Urinary bladder (tissue), 4 donors: ENCODE data around the gene QDPR. TPM values are rescaled to one million over a fixed set of nuclear protein-coding genes. Genes with fewer than 3 reads are reported as not detected.

Source experiments
- DNase-seq: peaks from one replicate; pipeline ENCODE4 v3.0.0-alpha.2; 2015; ENCODE audit errors: extremely low spot score
- H3K27ac ChIP-seq: one replicate; pipeline ENCODE4 v1.5.1; 2013; ENCODE audit warnings: low read depth, mild to moderate bottlenecking, moderate library complexity
- H3K36me3 ChIP-seq: one replicate; pipeline ENCODE4 v1.6.1; 2013; ENCODE audit warnings: mild to moderate bottlenecking, moderate library complexity; ENCODE audit not compliant: insufficient read depth
- H3K4me1 ChIP-seq: one replicate; pipeline ENCODE4 v1.6.1; 2013; ENCODE audit warnings: mild to moderate bottlenecking, moderate library complexity; ENCODE audit not compliant: insufficient read depth
- H3K4me3 ChIP-seq: one replicate; pipeline ENCODE4 v1.5.1; 2013; ENCODE audit warnings: low read depth, low read length
- WGBS: extraction: QIAGEN DNeasy Blood & Tissue Kit; methylation state at CpG from one replicate; pipeline ENCODE4 v1.1.7; 2013; 5-methylcytosine and 5-hydroxymethylcytosine counted together
- polyA plus RNA-seq: library from polyadenylated mRNA; stranded (reverse); fragments of 200-250 nt; gene quantifications from one replicate; pipeline ENCODE4 v1.2.3, GENCODE V29; 2013
- total RNA-seq: library from RNA; depleted of rRNA; stranded (reverse); fragments of >200 nt; gene quantifications from one replicate; pipeline ENCODE4 v1.2.3, GENCODE V29; 2014
- donor health status: healthy with polysubstance abuse.
- donor health status: healthy.

The QDPR gene
- total RNA-seq (9.8 TPM), polyA plus RNA-seq (27.9 TPM)

GRCh38 chr4:17511950-17512795 lies at the start of gene QDPR:
Gene QDPR, minus strand, starts transcription at chr4:17512090. Its CDS starts 36 bp downstream, at chr4:17512054.
- H3K4me1 ChIP-seq, result no peaks in the 10 kb centered on the region
- 2% methylated on average over 65 of the region's 65 CpGs for WGBS
- no peak for DNase-seq
- no peaks in the 10 kb centered on the region for H3K36me3 ChIP-seq
- no peak within 1 kb of the TSS for H3K27ac ChIP-seq
- peak within 1 kb of the TSS; percentile 85 for H3K4me3 ChIP-seq

DNA sequence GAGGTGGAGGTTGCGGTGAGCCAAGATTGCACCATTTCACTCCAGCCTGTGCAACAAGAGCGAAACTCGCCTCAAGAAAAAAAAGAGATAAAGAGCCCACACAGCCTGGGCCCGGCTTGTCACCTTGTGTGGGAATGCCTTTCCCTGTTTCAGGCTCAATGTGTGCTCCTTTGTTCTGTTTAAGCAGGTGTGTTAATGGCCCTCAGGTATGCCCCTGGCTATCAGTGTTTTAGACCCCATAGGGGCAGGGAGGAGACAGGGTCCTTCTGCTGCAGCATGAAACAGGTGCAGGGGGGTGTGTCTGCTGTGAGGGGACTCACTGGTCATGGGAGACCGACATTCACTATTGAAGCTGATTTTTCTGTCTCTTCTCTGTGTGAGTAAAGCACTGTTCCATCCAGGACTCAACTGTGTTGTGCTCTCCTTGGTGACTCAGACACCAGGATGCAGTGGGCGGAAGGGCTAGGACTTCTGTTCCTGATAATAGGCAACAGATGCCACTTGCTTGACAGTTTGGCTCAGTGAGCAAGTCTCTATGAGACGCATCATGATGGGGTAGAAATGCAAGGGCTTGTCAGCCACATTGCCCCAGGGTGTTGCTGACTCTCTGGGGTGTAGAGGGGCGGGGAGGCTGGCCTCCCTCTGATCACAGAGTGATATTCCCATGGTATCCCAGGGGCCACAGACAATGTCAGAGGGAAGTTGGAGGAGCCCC lies 49.5 kb upstream of the QDPR start:
- DNase-seq, result no peak
- Histone ChIP-seq H3K4me3 (no peak overlapping the region), H3K4me1 (no peaks in the 10 kb centered on the region), H3K27ac (no peak overlapping the region), H3K36me3 (no peaks in the 10 kb centered on the region)
- 83% methylated on average over 8 of the region's 8 CpGs for WGBS

DNA sequence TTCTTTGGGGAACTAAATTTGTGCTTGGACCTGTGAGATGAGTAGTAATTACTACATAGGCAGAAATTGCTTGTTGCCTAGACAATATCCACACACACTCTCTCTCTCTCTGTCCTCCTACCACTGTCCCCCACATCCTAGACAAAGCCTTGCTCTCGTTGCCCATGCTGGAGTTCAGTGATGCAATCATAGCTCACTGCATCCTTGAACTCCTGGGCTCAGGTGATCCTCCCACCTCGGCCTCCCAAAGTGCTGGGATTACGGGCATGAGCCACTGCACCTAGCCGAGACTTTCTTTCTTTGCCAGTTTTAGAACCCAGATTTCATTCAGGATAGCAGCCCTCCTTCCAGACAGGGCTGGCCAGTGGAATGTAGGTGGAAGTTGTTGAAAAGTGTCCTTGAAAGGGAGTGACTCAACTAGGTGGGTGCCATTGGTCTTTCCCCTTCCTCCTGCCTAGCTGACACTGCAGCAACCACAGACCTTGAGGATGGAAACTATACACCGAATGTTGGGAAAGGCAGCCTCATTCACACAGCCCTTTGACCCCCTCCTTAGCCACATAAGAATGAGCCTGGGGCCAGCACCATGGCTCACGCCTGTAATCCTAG lies 48.3 kb upstream of the QDPR start:
- 86% methylated on average over 6 of the region's 6 CpGs for WGBS
- H3K27ac ChIP-seq, result no peak overlapping the region

DNA sequence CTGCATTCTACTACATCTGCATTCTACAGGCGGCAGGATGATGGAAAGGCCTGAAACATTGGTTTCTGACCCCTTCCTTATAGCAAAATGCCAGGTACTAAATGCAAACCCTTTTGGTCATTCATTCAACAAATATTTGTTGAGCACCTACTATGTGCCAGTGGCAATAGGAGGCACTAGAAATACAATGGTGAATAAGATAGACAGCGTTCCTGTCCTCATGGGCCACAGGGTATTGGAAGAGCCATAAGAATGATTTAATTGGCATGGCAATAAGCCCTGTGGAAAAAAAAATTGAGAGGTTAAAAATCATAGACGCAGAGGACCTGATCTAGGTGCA lies 47.8 kb upstream of the QDPR start:
- no peaks in the 10 kb centered on the region for H3K36me3 ChIP-seq
- no peaks in the 10 kb centered on the region for H3K4me1 ChIP-seq
- no peak overlapping the region for H3K4me3 ChIP-seq
- no peak for DNase-seq
- 92% methylated on average over 3 of the region's 3 CpGs for WGBS
- H3K27ac ChIP-seq, result no peak overlapping the region

More for the DNA sequence above, 48.3 kb upstream of the QDPR start:
- no peaks in the 10 kb centered on the region for H3K36me3 ChIP-seq
- H3K4me3 ChIP-seq, result no peak overlapping the region
- DNase-seq, result no peak
- no peaks in the 10 kb centered on the region for H3K4me1 ChIP-seq

DNA sequence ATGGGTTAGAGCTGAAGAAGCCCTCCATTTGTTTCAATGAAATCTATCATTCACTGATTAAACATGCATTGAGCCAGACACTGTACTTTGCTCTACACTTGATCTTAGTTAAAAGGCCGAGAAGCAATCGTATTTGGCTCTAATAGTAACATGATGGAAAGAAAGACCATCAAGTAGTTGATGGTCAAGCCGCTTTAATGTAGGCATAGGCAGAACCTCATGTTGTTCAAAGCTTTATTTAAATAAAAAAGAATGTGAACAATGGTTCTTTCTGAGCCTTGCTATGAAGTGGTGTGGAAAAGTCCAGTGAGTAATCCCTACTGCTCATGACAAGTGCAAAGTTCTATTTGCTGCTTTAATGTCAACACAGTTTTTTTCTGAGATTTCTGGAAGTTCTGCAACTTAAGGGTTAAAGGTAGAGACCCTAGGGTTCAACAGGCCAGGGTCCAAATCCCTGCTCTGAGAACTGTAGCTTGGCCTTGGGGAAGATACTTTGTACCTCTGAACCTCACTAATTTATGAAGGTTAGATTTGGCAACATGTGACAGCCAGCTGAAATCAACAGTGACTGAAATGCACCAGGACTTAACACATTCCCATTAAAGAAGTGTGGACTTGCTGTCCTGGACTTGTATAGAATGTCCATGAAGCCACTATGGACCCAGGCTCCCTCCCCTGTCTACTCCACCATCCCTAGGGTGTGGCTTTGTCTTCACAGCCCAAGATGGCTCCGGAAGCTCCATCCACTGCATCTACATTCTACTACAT lies 47.2 kb upstream of the QDPR start:
- no peak for DNase-seq
- no peak overlapping the region for H3K27ac ChIP-seq
- no peaks in the 10 kb centered on the region for H3K4me1 ChIP-seq
- no peaks in the 10 kb centered on the region for H3K36me3 ChIP-seq
- WGBS, result 93% methylated on average over 4 of the region's 4 CpGs
- no peak overlapping the region for H3K4me3 ChIP-seq

DNA sequence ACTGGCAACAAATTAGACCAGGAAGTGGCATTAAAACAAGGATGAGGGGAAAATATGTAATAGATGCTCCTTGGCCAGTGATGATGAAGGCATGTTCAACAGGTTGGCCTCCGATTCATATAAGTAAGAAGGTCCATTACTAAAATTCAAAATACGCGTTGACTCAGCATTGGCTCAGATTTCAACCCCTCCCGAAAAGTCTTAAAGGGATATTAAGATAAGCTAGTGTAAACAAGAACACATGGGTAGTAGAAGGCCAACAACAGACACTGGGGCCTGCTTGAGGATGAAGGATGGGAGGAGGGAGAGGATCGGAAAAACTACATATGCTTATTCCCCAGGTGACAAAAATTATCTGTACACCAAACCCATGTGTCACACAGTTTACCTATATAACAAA lies 46.0 kb upstream of the QDPR start:
- no peak for DNase-seq
- Histone ChIP-seq H3K36me3 (no peaks in the 10 kb centered on the region), H3K27ac (no peak overlapping the region), H3K4me1 (no peaks in the 10 kb centered on the region), H3K4me3 (no peak overlapping the region)
- WGBS, result 35% methylated on average over 5 of the region's 5 CpGs

GRCh38 chr4:17556498-17556897 lies 44.6 kb upstream of the QDPR start:
- no peaks in the 10 kb centered on the region for H3K4me1 ChIP-seq
- no peaks in the 10 kb centered on the region for H3K36me3 ChIP-seq
- H3K4me3 ChIP-seq, result no peak overlapping the region
- H3K27ac ChIP-seq, result no peak overlapping the region
- no peak for DNase-seq

DNA sequence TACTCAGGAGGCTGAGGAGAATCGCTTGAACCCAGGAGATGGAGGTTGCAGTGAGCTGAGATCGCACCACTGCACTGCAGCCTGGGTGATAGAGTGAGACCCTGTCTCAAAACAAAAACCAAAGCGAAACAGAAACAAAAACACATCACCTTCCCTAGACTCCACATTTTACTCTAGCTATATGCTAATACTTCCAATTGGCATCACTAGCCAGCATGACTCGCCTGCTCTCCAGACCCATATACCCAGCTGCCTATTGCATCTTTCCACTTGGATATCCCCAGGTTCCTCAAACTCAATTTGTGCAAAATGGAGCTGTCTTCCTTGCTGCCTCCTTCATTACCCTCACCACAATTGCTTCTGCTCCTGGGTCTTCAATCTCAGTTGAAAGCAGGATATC lies 42.7 kb upstream of the QDPR start:
- Histone ChIP-seq H3K4me1 (no peaks in the 10 kb centered on the region), H3K4me3 (no peak overlapping the region), H3K27ac (no peak overlapping the region), H3K36me3 (no peaks in the 10 kb centered on the region)
- DNase-seq, result no peak
- 81% methylated on average over 4 of the region's 4 CpGs for WGBS

GRCh38 chr4:17552427-17552826 lies 40.5 kb upstream of the QDPR start:
- 38% methylated on average over 5 of the region's 5 CpGs for WGBS
- Histone ChIP-seq H3K36me3 (no peaks in the 10 kb centered on the region), H3K27ac (no peak overlapping the region), H3K4me3 (no peak overlapping the region), H3K4me1 (no peaks in the 10 kb centered on the region)
- DNase-seq, result no peak

GRCh38 chr4:17550549-17550948 lies 38.7 kb upstream of the QDPR start:
- H3K4me1 ChIP-seq, result no peaks in the 10 kb centered on the region
- no peak overlapping the region for H3K4me3 ChIP-seq
- H3K27ac ChIP-seq, result no peak overlapping the region
- H3K36me3 ChIP-seq, result no peaks in the 10 kb centered on the region
- no peak for DNase-seq
- WGBS, result 90% methylated on average over 3 of the region's 3 CpGs

DNA sequence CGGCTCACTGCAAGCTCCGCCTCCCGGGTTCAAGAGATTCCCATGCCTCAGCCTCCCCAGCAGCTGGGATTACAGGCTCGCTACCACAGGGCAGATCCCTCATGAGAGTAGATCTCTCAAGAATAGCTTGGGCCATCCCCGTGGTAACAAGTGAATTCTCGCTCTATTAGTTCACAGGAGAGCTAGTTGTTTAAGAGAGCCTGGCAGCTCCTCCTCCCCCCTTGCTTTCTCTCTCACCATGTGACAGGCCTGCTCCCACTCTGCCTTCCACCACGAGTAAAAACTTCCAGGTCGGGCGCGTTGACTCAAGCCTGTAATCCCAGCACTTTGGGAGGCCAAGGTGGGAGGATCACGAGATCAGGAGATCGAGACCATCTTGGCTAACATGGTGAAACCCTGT lies 34.8 kb upstream of the QDPR start:
- no peaks in the 10 kb centered on the region for H3K36me3 ChIP-seq
- 77% methylated on average over 12 of the region's 12 CpGs for WGBS

GRCh38 chr4:17546222-17546621 lies 34.3 kb upstream of the QDPR start:
- Histone ChIP-seq H3K4me1 (no peaks in the 10 kb centered on the region), H3K36me3 (no peaks in the 10 kb centered on the region), H3K4me3 (no peak overlapping the region), H3K27ac (no peak overlapping the region)
- WGBS, result 86% methylated on average over 10 of the region's 10 CpGs
- no peak for DNase-seq

More for the DNA sequence above, 34.8 kb upstream of the QDPR start:
- Histone ChIP-seq H3K4me1 (no peaks in the 10 kb centered on the region), H3K4me3 (no peak overlapping the region), H3K27ac (no peak overlapping the region)
- no peak for DNase-seq

- no peaks in the 10 kb centered on the region for H3K4me1 ChIP-seq
- no peak for DNase-seq
- no peaks in the 10 kb centered on the region for H3K36me3 ChIP-seq
- WGBS, result 78% methylated on average over 11 of the region's 11 CpGs
- no peak overlapping the region for H3K4me3 ChIP-seq
- no peak overlapping the region for H3K27ac ChIP-seq
These were observed 33.7 kb upstream of the QDPR start for GRCh38 chr4:17545374-17546140.
